Activated T-cell treated with anti-CD3 and anti-CD28 coated beads for 1 hour (primary cell): ENCODE results near the gene FAM78A.
A peak's percentile ranks its signal among the peaks of the same experiment; 100 is the strongest.
"Not testable (repeated sequence)": the region's sequence is repeated elsewhere in the genome, so short reads cannot be mapped to it uniquely, and the experiment has no call there.

Experiments
- DNase-seq: peaks from one replicate; pipeline ENCODE4 v3.0.0-alpha.2; 2020; ENCODE audit warnings: low read depth

The FAM78A gene

DNA sequence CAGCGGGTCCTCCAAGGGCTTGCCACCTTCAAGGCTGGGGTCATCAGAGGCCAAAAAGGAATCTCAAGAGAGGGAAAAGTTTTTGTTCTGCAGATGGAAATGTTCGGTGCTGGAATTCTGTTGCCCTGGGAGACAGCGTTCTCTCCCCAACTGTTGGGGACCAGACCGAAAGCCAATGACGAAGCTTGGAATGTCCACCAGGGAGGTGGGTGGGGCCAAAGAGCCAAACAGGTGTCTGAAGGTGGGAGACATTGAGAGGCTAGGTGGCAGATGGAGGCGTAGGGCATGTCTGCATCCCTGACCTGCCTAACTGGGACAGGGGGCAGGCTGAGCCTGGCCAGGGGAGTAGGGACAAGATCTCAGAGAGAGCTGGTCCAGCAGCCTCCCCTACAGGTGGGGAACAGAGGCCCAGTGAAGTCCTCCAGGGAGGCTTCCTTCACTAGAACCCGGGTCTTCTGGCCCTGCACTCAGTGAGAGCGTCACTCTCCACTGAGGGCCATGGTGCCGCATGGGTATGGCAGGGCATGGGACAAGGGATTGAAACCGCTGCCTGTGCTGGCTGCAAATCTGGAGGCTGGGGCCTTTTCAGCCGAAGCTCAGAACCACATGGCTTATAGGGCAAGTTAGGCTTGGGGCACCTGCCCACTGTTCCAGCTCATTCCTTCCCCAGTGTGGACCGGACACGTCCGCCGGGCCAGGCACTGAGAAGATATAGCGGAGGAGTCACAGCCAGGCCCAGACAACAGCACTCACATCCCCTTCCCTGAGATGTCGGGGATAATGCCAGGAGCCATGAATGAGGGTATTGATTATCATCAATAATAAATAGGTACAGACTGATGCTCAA is 5.0 kb upstream of the FAM78A start:
- no peak for DNase-seq

- no peak for DNase-seq
Measured at GRCh38 chr9:131280660-131281059, 4.3 kb upstream of the FAM78A start.

GRCh38 chr9:131279863-131280570 is 3.7 kb upstream of the FAM78A start:
- DNase-seq = no peak

DNA sequence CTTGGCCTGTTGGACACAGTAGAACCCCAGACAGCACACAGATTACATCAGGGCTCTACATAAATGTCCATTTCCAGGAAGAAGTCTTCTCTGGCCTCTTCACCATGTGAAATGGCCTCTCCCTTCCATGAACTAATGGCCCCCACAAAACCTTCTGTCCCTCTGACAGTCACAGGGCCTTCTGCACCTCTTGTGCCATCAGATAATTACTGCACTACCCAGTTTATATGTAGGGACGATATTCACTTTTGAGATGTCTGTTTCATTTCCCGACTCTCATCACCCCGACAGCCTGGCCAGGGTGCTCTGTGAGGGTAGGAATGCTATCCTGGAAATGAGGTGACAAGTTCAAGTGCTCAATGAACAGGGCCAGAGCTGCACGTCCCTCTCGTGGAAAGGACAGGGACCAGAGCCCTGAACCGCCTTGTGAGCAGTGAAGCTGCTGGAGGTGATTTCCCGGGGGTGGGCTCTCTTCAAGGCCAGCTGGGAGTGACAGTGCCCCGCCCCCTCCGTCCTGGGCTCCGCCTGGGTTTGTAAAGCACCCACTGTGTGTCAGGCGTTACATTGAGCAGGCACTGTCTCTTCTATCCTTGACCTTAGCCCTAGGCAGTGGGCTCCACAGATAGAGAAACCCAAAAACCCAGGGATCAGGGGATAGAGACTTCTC is 3.0 kb upstream of the FAM78A start:
- no peak for DNase-seq

DNA sequence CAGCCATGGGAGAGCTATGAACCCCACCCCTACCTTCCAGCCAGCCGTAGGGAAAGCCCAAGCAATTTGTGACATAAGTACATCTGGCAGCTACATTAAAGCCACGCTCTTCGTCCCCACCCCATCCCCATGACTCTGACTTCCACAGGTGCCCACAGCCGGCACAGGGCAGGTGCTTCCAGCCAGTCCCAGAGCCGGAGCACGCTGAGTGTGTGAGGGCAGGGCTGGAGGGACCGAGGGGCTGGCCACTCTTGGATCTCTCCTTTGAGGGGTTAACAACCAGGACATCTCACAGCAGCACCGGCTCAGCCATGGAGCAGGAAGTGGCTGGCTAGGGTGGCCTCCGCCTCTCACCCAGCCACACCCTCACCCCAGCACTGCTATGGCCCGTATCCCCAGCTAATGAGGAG is 2.4 kb upstream of the FAM78A start:
- no peak for DNase-seq

- peak; percentile 55 for DNase-seq
Measured at GRCh38 chr9:131277910-131278701, 1.8 kb upstream of the FAM78A start.

- no peak for DNase-seq
Measured at GRCh38 chr9:131277287-131277909, 1.1 kb upstream of the FAM78A start.

DNA sequence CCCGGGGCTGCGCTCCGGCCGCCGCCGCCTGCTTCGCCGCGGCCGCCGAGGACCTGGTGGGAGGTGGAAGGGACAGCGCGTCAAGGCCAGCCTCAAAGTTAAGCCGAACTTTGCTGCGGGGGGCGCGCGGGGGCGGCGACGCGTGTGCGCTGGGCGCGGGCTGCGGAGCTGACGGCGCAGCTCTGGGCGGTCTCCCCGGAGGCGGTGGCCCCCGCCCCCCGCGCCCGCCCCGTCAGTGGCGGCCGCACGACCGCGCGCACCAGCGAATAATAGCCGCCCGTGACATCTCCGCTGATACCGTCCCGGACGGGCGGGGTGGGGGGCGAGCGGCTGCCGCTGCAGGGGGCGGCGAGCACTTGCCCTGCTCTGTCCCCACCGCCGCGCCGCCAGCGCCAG is 579 bp upstream of the FAM78A start:
- DNase-seq = no peak

GRCh38 chr9:131275332-131276093 is 797 bp downstream of the FAM78A start:
- DNase-seq = no peak

DNA sequence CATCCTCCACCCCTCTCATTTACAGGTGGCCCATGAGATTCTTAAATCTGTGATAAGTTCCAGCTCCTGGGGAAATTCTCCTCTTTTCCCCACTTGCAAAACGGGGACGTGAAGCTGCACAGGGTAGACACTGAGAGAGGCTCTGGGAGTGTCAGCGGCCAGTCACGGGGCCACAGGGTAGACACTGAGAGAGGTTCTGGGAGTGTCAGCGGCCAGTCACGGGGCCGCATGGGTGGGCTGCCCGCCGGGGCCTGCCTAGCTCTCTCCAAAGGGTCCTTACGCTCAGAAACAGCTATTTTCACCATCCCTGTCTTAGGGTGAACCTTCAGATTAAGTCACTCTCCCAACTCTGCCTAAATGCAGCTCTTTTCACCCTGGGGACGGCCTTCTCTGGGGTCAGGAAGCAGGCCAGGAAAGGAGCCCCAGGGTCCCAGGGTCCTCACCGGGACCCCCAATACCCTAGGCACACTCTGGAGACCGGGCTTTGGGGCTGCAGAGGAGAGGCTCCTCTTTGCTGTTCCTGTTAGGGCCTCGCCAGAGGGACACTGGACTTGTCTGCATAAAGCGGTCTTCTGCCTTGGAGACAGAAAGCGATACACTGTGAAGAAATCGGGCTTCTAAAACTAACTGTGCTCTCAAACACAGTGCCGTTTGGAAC is 1.5 kb downstream of the FAM78A start:
- no peak for DNase-seq

DNA sequence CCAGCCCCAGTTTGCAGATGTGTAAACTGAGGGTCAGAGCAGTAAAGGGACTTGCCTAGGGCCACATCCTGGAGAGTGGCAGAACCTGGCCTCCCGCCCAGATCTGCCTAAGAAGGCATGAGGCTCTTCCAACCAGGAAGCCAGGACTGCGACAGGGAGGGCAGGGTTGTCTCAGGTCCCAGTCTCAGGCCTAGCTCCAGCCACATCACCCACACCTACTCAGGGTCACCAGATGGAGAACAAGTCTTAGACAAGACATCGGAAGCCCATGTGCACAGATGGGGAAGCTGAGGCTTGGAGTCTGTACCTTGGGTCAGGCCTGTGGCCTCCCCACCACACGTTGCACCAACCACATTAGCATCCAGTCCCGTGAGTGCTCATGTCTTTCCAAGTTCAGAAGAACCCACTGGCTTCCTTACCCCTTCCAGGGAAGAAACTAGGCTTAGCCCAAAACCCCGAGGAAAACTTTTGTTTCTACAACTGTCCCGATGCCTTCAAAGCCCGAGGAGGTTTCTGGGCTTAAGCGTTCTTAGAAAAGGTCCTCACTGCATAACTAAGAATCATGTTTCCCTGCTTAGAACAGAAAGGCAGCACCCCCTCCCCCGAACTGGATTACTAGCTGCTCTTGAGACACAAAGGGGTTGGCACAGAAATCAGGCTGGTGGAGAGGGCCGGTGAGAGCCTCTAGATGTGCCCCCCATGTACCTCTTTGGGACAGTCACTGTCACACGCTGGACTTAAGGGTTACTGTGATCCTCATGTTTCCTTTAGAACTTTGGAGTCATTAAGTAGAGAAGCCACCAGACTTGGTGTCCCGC is 2.2 kb downstream of the FAM78A start:
- no peak for DNase-seq

- DNase-seq = no peak
Measured at GRCh38 chr9:131273146-131273855, 3.0 kb downstream of the FAM78A start.

GRCh38 chr9:131272212-131272611 is 4.1 kb downstream of the FAM78A start:
- no peak for DNase-seq

DNA sequence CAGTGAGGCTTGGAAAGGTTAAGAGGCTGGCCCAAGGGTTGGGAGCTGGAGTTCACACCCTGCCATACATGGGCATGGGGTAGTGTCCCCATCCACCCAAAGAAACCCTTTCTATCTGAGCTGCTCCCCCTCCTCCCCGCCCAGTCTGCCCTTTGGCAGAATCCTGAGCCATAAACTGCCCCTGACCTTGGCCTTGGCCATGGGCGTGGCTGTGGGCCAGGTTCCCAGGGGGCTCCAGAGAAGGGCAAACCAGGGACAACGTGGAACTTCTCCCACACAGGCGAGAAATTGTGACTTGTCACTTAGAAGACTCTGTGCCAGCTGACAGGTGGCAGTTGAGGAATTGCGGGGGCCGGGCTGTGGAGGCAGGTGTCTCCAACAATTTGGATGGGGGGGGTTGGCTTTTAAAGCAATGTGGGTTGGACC is 4.8 kb downstream of the FAM78A start:
- no peak for DNase-seq

DNA sequence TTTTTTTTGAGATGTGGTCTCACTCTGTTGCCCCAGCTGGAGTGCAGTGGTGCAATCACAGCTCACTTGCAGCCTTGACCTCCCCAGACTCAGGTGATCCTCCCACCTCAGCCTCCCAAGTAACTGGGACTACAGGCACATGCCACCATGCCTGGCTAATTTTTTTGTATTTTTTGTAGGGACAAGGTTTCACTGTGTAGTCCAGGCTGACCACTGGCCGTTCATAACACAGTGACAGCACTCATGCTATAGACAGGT is 5.4 kb downstream of the FAM78A start:
- not testable (repeated sequence) for DNase-seq

DNA sequence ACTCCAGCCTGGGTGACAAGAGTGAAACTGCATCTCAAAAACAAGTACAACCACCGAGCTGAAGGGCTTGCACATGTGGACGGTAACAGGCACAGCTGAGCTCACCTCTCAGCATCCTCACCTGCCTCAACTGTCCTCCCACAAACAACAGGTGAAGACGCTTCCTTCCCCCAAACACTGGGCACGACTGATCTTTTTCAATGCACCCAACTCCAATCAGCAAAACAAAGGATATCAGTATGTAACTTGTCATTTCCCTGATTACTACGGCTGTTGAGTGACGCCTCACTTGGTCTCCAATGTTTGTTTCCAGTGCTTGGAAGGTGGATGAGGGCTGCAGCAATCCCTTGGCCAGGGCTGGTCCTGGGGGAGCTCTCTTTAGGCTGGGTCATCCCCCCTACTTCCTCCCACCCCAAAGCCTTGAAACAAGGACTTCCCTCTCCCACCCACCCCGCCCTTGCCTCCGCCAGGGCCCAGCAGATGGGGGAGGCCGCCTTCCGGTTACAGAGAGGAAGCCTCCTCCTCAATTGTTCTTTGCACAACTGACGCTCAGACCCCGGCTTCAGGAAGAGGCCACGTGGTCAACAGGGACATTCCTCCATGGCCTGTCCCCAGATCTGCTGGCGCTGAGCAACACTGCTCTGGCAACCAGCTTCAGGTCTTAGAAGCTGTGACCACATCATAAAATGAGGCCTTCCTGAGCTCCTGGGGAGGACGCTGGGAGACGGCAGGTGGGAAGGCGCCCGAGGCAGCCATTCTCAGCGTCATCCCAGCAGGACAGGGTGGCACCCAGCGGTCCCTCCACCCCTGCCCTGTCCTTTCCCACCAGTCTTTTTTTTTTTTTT is 5.9 kb downstream of the FAM78A start:
- no peak for DNase-seq

DNA sequence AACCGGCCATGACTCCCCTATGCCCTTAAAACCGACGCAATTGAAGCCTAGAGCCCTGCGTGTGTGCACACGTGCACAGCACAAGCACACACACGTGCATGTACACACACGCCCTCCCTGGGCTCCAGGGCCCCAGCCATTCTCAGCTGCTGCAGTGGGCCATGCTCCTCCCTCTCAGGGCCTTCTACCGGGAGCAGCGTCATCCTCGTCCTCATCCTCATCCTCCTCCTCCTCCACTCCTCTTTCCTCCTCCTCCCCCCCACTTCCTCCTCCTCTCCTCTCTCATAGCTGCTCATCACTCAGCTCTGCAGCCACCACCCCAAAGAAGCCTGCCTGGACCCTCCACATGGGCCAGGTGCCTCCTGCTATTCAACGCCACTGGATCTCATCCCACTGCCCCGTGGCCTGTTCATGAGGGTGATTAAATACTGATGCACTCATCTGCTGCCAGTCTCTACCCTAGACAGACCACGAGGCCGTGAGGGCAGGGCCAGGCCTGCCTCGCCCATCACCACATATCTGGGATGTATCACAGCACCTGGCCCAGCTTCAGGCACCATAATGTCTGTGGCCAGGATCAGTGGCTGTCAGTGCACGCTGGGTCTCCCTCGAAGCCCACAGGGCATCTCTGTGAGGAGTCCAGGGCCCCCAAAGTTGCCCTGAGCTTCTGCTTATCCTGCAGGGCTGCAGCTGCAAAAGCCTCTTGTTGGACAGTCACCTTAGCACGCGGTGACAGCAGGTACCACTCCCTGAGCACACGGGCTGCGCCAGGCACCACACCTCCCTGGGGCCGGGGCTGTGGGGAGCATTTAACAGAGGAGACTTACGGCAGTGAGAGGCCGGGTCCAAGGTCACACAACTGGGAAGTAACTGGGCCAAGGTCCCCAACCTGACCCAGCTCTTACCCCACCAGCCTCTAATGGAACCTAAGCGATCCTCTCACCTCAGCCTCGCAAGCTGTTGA is 9.8 kb downstream of the FAM78A start:
- DNase-seq = no peak
